HG02571 (cell line): Measurements from ENCODE around the gene BTRC.

Experiments
- ATAC-seq: cut with Tn5 transposase; IDR thresholded peaks from one replicate; pipeline ENCODE4 v1.9.1; 2021; ENCODE audit warnings: mild to moderate bottlenecking, moderate library complexity; ENCODE audit not compliant: unreplicated experiment

Gene BTRC

DNA sequence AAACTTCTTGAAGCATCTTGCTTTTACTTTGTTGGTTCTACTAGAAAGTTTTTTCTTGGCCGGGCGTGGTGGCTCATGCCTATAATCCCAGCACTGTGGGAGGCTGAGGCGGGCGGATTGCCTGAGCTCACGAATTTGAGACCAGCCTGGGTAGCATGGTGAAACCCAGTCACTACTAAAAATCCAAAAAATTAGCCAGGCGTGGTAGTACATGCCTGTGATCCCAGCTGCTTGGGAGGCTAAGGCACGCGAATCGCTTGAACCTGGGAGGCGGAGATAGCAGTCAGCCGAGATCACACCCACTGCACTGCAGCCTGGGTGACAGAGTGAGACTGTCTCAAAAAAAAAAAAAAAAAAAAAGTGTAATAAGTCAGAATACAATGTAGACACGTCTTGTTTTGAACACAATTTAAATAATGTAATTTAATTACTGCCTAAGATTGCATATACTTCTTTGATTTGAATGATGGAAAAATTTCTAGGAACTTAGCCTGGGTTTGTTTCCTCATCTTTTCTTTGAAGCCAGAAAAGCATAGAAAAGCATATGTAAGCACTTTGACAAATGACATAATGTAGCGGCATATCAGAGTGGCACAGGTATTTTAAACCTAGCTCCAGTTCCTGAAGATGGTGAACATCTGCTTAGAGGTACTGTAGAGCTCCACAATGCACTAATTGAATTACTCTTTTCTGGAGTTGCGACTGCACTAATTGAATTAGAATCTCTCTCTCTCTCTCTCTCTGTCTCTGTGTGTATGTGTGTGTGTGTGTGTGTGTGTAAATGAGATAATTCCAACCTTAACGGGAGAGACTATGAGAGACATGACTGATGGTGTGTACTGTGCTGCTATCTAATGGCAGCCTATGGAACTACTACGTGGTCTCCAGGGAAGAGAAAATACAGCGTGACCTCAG is 87.8 kb downstream of the BTRC start:
- no peak for ATAC-seq

- no peak for ATAC-seq
Observed at GRCh38 chr10:101442456-101442800, 88.5 kb downstream of the BTRC start.

- no peak for ATAC-seq
Observed at GRCh38 chr10:101444058-101444898, 90.3 kb downstream of the BTRC start.

DNA sequence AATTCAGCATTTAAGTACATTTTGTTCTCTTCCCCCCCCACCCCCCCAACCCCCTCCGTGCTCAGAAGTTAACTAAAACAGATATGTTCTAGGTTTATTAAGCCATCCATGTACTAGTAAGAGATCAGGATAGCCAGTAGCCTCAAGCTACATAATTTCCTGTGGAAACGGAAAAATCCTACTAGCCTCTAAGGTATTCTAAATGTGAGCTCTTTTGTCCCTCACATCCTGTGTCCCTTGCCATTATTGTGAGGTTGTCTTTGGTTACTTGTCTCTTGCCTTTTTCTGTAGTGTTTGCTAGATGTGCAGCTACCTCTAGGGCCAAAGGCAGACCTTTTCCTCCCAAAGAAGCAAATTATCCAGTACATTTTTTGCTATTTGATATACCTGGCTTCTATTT is 92.1 kb downstream of the BTRC start:
- no peak for ATAC-seq

DNA sequence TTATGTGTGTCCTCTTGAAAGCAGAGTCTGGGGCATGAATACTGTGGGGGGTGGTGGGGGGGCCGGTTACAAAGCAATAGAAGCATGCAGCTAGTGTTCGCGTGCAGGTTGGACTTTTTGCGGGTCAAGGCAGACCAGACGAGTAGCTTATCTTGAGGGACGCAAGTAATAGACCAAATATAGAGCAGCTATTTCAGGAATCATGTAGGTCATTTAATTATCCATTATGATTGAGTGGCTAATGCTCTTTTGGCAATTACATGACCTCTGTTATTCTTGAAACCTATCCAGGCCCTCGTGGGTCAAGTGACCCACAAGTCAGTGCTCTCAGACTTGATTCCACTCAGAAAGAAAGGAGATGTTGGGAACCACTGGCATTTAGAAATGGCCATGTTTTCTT is 93.0 kb downstream of the BTRC start:
- no peak for ATAC-seq

- ATAC-seq = no peak
Observed at GRCh38 chr10:101447477-101447876, 93.5 kb downstream of the BTRC start.

DNA sequence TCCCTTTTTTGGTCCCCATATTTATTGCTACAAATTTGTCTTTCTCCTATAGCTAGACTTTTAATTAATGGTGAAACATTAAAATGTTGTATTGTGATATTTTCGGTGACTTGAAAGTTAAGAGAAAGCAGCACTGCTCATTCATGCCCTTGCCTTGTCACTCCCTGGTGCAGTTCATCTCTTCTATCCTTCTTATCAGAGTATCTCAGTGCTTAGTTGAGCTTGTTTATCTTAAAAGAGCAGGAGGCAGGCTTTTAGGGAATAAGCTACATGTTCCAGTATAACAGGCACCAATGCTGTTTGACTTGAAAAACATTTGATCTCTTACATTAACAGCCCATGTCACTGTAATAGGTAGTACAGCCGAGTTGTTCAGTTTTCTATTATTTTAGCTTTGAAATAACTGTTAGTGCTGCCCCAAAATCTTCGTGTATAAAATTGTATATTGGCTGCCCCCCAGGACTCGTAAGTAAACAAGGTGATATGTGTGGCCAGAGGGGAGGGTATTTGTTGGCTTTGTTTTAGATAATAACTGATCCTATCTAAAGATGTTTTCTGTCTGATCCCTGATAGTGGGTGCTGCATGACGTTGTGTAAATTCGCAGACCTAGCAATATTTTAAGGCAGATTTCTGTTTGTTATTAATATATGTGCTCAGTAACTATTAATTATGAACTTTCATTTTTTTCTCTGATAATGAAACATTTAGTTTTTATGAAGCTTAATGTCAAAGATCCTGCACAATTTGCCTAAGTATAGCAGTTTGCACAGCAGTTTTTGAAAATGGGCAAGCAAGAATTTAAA is 96.5 kb downstream of the BTRC start:
- ATAC-seq = no peak

DNA sequence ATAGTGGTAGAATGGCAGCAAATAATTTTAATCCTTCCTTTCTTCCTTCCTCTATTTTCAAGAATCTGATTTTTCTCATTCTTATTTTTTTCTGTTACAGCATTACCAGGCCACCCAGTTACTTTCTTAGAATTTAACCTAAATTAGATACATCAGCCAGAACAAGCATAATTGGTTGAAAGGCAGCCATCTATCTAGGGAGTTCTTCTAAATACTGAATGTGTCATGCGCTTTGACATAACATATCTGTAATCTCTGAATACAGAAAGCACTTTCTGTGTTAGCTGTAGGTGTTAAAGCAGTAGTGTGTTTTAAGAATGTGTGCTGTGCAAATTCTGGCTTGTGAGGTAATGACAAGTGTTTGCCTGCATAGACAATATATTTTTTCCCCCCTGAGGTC is 97.3 kb downstream of the BTRC start:
- no peak for ATAC-seq

DNA sequence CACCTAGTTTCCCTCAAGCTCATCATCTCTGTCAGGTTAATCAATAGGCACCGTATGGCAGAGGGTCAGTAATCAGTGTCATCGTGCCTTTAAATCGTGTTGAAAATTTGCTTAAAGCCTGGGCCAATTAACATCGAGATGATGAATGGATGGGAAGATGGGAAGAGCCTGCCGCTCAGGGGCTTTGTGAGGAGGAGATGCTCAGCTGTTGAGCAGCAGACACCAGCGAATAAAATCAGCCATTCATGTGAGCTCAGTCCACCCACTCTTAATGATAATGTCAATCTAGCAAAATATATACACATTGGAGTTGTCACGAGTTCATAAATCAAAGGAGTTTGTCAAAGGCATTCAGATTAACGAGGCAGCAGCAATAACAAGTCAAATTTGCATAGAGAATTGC is 97.7 kb downstream of the BTRC start:
- no peak for ATAC-seq

DNA sequence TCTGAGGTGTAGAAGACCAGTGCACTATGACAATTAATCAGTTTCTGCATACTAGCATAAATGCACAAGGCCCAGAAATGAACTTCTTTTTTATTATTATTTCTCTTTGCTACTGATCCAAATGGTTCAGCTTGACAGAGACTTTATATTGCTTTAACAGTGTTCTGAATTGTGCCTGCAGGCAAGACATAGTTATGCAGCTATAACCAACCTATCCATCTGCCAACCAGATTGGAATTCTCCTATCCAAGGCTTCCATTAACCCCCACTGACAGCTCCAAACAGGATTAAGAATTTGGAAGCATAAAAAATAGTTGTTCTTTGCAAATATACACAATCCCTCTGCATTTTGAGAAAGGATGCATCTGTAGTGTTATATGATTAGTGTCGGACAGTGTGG is 98.2 kb downstream of the BTRC start:
- no peak for ATAC-seq

- no peak for ATAC-seq
Observed at GRCh38 chr10:101452593-101452992, 98.6 kb downstream of the BTRC start.

DNA sequence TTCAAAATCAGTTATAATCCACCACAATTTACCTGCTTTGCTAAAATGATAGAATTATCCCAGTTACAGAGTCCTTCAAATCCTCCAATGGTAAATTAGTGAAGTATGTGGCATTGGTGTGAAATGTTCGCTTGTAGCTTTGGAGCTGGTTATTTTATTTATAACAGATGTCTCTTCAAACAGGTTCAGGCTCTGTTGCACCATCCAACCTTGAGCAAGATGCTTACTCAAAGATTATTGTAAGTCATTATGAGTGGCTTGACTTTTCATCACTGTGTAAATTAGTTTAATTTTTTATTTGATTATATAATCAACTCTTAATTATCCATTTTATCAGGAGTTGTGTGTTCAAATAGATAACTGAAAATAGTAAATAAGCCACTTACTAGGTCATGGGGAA is 99.4 kb downstream of the BTRC start:
- no peak for ATAC-seq

GRCh38 chr10:101453791-101454718 is 100.1 kb downstream of the BTRC start:
- no peak for ATAC-seq

GRCh38 chr10:101458869-101459268 is 104.9 kb downstream of the BTRC start:
- ATAC-seq = no peak

DNA sequence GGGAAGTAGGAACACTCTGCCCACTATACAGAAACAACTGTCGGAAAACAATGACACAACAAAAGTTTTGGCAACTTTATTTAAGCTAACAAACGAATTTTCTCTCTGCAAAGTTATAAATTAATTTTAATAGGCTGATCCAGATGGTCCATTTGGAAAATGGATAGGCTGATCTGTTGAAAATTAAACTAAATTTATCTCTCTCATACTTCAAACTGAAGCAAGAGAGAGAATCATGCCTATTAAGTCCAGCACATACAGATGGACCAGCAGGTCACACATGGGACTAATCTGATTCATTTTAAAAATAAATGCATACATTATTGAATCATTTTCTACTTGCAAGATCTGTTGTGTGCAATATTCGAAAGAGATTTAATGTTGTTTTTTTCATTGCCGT is 110.1 kb downstream of the BTRC start:
- ATAC-seq = no peak

GRCh38 chr10:101464599-101464998 is 110.6 kb downstream of the BTRC start:
- ATAC-seq = no peak

GRCh38 chr10:101466016-101466912 is 112.3 kb downstream of the BTRC start:
- ATAC-seq = no peak

DNA sequence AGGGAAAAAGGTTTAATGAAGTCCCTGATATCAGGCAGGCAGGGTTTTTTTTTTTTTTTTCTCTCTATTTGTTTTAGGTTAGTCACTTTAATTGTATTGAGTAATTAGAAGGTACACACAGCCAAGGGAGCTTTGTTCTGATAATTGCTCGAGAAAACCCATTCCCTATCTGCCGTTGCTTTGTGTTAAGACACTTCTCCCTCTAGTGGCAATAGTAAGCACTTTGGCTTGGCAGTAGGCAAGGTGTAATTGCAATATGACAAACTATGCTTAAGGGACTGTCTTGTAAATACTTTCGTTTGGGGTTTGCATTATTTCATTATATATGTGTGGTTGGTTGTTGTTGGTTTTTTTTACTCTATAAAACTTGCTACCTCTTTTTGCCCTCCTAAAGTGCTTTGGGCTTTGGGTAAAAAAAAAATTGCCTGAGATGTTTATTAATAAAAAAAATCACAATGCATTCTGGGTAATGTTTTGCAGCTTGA is 113.4 kb downstream of the BTRC start:
- ATAC-seq = no peak

DNA sequence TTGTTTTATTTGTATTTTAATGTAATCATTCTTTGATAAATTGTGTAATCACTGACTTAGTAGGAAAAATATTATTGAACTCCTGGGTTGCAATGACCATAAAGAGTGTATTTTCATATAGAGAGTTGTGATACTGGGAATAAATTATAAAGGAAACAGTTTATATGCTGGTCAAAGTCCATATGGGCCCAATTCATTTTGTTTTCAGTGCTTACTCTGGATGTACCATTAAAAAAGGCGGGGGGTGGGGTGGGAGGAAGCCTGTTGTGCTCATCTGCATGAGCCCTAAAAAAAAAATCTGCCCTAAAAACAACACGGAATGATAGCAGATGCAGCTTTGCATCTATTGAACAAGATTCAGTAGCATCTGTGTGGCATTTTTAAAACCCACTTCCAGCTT is 114.2 kb downstream of the BTRC start:
- ATAC-seq = no peak
